SKM-1 (cell line): ENCODE measurements around the gene GTF2H2C_2.
"Not testable (repeated sequence)": the region's sequence is repeated elsewhere in the genome, so short reads cannot be mapped to it uniquely, and the experiment has no call there.

ENCODE experiments used
- DNase-seq: peaks from one replicate; lab custom pipeline; 2025; ENCODE audit not compliant: unreplicated experiment; lab: John Stamatoyannopoulos, UW

GTF2H2C_2 gene

DNA sequence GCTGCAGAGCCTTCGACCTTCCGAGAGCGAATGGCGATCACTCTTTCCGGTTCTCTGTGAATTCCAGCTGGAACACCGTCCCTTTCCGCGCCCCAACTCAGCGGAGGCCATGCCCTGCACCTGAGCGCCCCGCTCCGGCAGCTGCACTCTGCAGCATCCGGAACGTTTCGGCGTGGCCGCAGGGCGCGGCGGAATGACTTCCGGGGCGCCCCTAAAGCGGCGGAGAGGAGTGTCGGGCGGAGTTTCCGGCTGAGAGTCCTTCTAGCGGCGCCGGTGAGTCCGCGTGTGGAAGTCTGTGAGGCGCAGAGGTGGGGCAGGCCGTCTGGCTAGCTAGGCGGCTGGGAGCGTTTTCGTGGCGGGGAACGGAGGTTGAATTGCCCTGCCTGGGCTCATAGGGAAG lies at the start of gene GTF2H2C_2:
GTF2H2C_2 (plus strand) TSS at position 252 of the 400 bp plus-strand sequence.
- not testable (repeated sequence) for DNase-seq

GRCh38 chr5:70400984-70401686 lies 14.0 kb upstream of the GTF2H2C_2 start:
- DNase-seq, result not testable (repeated sequence)

GRCh38 chr5:70421322-70421721 lies 6.2 kb downstream of the GTF2H2C_2 start:
- not testable (repeated sequence) for DNase-seq

DNA sequence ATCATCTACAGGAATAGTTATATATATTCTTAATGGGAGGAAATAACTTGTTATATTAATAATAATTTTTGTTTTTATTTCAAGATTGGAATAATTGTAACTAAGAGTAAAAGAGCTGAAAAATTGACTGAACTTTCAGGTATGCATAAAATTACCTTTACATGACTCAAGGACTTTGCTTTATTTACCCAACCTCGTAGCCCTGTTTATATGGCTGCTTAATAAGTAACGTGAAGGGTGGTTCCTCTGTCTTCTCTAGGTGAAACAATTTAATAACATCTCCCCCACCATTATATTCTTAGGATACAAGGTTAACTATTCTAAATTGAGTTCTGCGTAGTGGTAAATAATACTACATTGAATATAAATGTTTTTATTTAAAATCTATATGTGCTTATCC lies 8.0 kb downstream of the GTF2H2C_2 start:
- not testable (repeated sequence) for DNase-seq

- not testable (repeated sequence) for DNase-seq
These were observed 23.4 kb downstream of the GTF2H2C_2 start for GRCh38 chr5:70438518-70438917.

- DNase-seq, result not testable (repeated sequence)
These were observed 34.4 kb downstream of the GTF2H2C_2 start for GRCh38 chr5:70449565-70449964.

DNA sequence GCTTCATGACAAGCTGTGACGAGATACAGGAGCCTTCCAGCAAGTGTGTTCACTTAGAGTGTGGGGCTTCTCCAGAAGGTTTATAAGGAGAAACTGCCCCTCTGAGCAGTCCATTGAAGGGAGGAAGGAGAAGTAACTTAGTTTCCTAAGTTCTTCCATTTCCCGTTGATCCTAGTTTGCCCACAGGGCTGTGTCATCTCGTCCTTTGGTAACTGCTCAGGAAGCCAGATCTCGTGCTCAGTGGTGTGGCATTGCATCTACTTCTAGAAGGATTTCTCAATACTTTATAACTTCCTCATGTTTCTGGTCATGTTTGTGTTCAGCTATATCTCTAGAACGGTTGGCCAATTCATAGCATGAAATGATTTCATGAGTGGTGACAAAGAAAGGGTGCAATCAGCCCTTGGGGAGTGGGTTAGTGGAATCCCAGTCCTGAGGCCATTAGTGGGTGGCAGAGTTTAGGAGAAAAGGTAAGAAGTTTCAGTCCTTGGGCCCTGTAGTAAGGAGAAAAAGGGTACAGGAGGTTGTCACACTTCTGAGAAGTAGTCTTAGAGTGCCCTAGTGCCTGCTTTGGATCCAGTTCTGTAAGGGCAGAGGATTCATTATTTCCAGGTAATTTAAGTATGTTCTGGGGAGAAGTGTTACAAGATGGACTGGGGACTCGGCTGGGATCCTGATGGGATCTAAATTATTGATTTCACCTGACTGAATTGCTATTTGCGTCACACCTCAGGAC lies 36.2 kb downstream of the GTF2H2C_2 start:
- not testable (repeated sequence) for DNase-seq

- DNase-seq, result not testable (repeated sequence)
These were observed 41.9 kb downstream of the GTF2H2C_2 start for GRCh38 chr5:70457093-70457492.

- DNase-seq, result not testable (repeated sequence)
These were observed 44.0 kb downstream of the GTF2H2C_2 start for GRCh38 chr5:70459188-70459587.

GRCh38 chr5:70461984-70462383 lies 46.8 kb downstream of the GTF2H2C_2 start:
- not testable (repeated sequence) for DNase-seq

GRCh38 chr5:70464019-70464637 lies 49.0 kb downstream of the GTF2H2C_2 start:
- DNase-seq, result not testable (repeated sequence)

DNA sequence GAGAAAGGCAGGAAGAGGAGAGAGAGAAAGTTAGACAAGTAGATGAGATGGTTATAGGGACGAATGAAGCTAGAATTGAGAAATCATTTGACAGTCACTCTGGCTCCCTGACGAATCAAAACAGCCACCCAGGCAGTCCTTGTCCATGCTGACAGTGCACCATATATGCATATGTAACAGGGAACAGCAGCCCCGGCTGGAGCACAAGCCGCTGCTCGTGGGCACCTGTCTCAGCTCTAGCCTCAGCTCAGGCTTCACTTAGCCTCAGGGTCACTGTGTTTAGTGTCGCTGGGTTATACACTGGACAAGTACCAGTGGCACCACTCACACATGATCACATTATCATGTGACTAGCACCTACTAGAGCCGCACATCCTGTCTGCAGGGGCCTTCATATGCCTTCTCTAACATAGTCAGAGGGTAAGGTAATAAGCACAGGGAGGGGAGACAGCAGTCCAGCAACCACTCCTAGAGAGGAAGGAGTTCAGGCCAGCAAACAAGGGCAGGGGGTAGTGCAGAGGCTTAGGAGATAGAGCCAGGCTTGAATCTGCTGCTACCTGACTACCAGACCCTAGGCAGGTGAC lies 54.9 kb downstream of the GTF2H2C_2 start:
- not testable (repeated sequence) for DNase-seq
